ENCODE measurements around the gene SLC37A1. TPM values are rescaled to one million over a fixed set of nuclear protein-coding genes. Genes with fewer than 3 reads are reported as not detected.
A peak's percentile ranks its signal among the peaks of the same experiment; 100 is the strongest.

The SLC37A1 gene
- total RNA-seq, 1 experiment from 2014 or later: 37.7 TPM

- no peak overlapping the region for H2AFZ ChIP-seq (ENCODE audit: low read length)
- Mint-ChIP-seq H3K4me1 (peaks cover 19 to 26% of the 10 kb centered on the region in 2 experiments), H3K9me3 (no peaks in the 10 kb centered on the region), H3K27ac (no peak overlapping the region; a peak in 1 of 7 replicates), H3K36me3 (ENCODE audit: insufficient read depth in 1 of 3, low read depth in 3 of 3) (peaks cover 0 to 50% (median 8%) of the 10 kb centered on the region in 3 experiments; a peak in 4 of 7 replicates), H3K27me3 (ENCODE audit: low read depth) (no peaks in the 10 kb centered on the region), H3K4me3 (no peak overlapping the region)
- H3K18ac ChIP-seq (ENCODE audit: insufficient read length, low read depth, low read length): no peak overlapping the region
- H4K91ac ChIP-seq (ENCODE audit: insufficient read length, low read depth, low read length): no peak overlapping the region
- no peaks in the 10 kb centered on the region for H3K23me2 ChIP-seq (ENCODE audit: insufficient read length, low read depth, low read length, poor library complexity, severe bottlenecking)
- no peaks in the 10 kb centered on the region for H3K79me2 ChIP-seq (ENCODE audit: insufficient read depth, low read length)
- no peaks in the 10 kb centered on the region for H3K9me3 ChIP-seq (ENCODE audit: control insufficient read depth, low read depth, low read length)
- H2BK12ac ChIP-seq (ENCODE audit: insufficient read length, low read depth, low read length): no peak overlapping the region
- H2AK5ac ChIP-seq (ENCODE audit: insufficient read length, low read length): no peak overlapping the region
- no peak overlapping the region for H4K8ac ChIP-seq (replicated peaks; ENCODE audit: insufficient read length, low read depth, low read length)
- H3K9ac ChIP-seq (ENCODE audit: extremely low read depth, insufficient read length, low read length): no peak overlapping the region
- peaks cover 2% of the 10 kb centered on the region for H3K4me1 ChIP-seq (ENCODE audit: insufficient read depth, low read length)
- H3K23ac ChIP-seq (ENCODE audit: insufficient read length, low read depth, low read length): no peak overlapping the region
- no peak overlapping the region for H2BK20ac ChIP-seq (ENCODE audit: low read depth, low read length, poor library complexity, severe bottlenecking)
- DNase-seq: peak; percentile 23
- no peak overlapping the region for H3K56ac ChIP-seq (ENCODE audit: insufficient read length, low read depth, low read length)
- no peak overlapping the region for H3K4me2 ChIP-seq (ENCODE audit: insufficient read depth, insufficient read length, low read length)
- H3K4ac ChIP-seq (ENCODE audit: low read depth, low read length): no peak overlapping the region
- no peak overlapping the region for H2BK5ac ChIP-seq (ENCODE audit: insufficient read length, low read length)
- no peaks in the 10 kb centered on the region for H3K79me1 ChIP-seq (ENCODE audit: insufficient read depth, low read depth, low read length, poor library complexity, severe bottlenecking)
- no peak for TF ChIP-seq CTCF (conservative IDR thresholded peaks at IDR 0.05)
- H4K5ac ChIP-seq (ENCODE audit: insufficient read length, low read depth, low read length): no peak overlapping the region
- H4K20me1 ChIP-seq (ENCODE audit: control insufficient read depth, insufficient read depth, insufficient read length): no peaks in the 10 kb centered on the region
- H2BK120ac ChIP-seq (ENCODE audit: low read depth, low read length, poor library complexity, severe bottlenecking): no peak overlapping the region
- no CpG with 5 or more reads among the region's 28 CpGs for WGBS (ENCODE audit: extremely low coverage, insufficient read length, low lambda C conversion rate)
- no peak overlapping the region for H3K27ac ChIP-seq (ENCODE audit: insufficient read length, low read depth, low read length)
- no peak overlapping the region for H3T11ph ChIP-seq (ENCODE audit: low read length)
- H3K27me3 ChIP-seq (ENCODE audit: insufficient read depth, low read length): no peaks in the 10 kb centered on the region
- H3K14ac ChIP-seq (ENCODE audit: insufficient read depth, low read length): no peak overlapping the region
- H2BK15ac ChIP-seq (ENCODE audit: low read depth, low read length): no peak overlapping the region
Measured at GRCh38 chr21:42534421-42535378, 21.0 kb downstream of the SLC37A1 start.
